Measurements from ENCODE around the gene RTF2.

- TF ChIP-seq MAFK (IDR thresholded peaks at IDR 0.05; ENCODE audit: low read depth, low read length) (no peak), CTCF (conservative IDR thresholded peaks at IDR 0.05; ENCODE audit: low read depth, low read length) (no peak), POLR2A (IDR thresholded peaks at IDR 0.05; ENCODE audit: low read depth, low read length) (no peak), RCOR1 (IDR thresholded peaks at IDR 0.05; ENCODE audit: insufficient replicate concordance, low read length) (no peak), MXI1 (IDR thresholded peaks at IDR 0.05; ENCODE audit: borderline replicate concordance, low read depth, low read length) (no peak), RAD21 (IDR thresholded peaks at IDR 0.05; ENCODE audit: low read length) (no peak), CEBPB (IDR thresholded peaks at IDR 0.05; ENCODE audit: low read depth, low read length) (no peak), SMC3 (IDR thresholded peaks at IDR 0.05; ENCODE audit: low read depth, low read length) (no peak)
These were observed 27.9 kb upstream of the RTF2 start for GRCh38 chr20:56440346-56441007.
